ENCODE results near the gene LAMB4. TPM values are rescaled to one million over a fixed set of nuclear protein-coding genes. Genes with fewer than 3 reads are reported as not detected.

Gene LAMB4
- total and polyA plus RNA-seq, 12 donors = 0.15 to 0.69 (median 0.25) TPM; not detected in 3

DNA sequence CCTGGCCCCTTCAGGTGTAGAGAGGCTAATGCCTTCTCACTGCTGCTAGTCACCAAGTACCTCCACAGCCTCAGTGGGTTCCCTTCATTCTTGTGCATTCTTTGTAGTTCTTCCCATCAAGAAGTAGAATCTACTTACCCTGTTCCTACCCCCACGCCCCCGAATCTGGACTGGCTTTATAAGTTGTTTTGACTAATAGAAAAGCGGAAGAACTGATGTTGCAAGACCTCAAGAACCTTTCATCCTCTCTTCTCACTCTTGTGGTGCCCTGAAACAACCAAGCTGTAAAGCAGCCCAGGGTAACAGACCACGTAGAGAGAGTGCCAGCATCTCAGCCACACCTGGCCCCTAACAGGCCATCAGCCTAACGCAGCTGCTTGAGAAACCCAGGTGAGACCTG, 104.0 kb downstream of the LAMB4 start:
- Histone ChIP-seq H3K4me1 (peaks cover 0 to 4% (median 0%) of the 10 kb centered on the region in 9 donors), H3K9me3 (no peaks in the 10 kb centered on the region), H3K36me3 (no peaks in the 10 kb centered on the region), H3K4me3 (no peak overlapping the region), H3K27ac (no peak overlapping the region), H3K27me3 (no peaks in the 10 kb centered on the region)
- 94% methylated on average over 5 of the region's 5 CpGs for WGBS, 2 donors
- intact Hi-C loops (cut with DNase I) = no loop called here
- DNase-seq = no peak
- TF ChIP-seq, protein P1, sequence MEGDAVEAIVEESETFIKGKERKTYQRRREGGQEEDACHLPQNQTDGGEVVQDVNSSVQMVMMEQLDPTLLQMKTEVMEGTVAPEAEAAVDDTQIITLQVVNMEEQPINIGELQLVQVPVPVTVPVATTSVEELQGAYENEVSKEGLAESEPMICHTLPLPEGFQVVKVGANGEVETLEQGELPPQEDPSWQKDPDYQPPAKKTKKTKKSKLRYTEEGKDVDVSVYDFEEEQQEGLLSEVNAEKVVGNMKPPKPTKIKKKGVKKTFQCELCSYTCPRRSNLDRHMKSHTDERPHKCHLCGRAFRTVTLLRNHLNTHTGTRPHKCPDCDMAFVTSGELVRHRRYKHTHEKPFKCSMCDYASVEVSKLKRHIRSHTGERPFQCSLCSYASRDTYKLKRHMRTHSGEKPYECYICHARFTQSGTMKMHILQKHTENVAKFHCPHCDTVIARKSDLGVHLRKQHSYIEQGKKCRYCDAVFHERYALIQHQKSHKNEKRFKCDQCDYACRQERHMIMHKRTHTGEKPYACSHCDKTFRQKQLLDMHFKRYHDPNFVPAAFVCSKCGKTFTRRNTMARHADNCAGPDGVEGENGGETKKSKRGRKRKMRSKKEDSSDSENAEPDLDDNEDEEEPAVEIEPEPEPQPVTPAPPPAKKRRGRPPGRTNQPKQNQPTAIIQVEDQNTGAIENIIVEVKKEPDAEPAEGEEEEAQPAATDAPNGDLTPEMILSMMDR (IDR thresholded peaks at IDR 0.05) = no peak
- no peak for ATAC-seq

DNA sequence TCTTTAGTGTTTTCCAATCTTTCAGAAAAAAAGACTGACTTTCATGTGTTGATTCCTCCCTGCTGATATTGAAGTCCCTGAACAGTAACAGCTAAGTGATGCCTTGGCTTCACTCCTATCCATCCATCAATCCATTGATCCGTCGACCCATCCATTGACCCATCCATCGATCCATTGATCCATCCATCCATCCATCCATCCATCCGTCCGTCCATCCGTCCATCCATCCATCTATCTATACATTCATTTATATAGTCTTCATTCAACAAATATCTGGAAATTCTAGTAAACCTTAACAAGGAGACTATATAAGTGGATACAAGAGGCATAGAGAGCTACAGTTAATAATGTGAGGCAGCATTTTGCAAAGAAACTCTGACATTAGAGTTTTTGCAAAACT, 105.6 kb downstream of the LAMB4 start:
- Histone ChIP-seq H3K27me3 (no peaks in the 10 kb centered on the region), H3K4me3 (no peak overlapping the region), H3K4me1 (peaks cover 0 to 4% (median 0%) of the 10 kb centered on the region in 9 donors), H3K27ac (no peak overlapping the region), H3K36me3 (no peaks in the 10 kb centered on the region), H3K9me3 (no peaks in the 10 kb centered on the region)
- no peak for DNase-seq
- intact Hi-C loops (cut with DNase I) = no loop called here
- TF ChIP-seq, protein P1 (IDR thresholded peaks at IDR 0.05) = no peak
- WGBS, 2 donors = 93% methylated on average over 6 of the region's 6 CpGs
- ATAC-seq = no peak

- intact Hi-C loops (cut with DNase I) = no loop called here
- ATAC-seq (peak in 1 of 8 donors; percentile 30), DNase-seq (no peak)
- Histone ChIP-seq H3K36me3 (no peaks in the 10 kb centered on the region), H3K27ac (no peak overlapping the region), H3K4me3 (no peak overlapping the region), H3K4me1 (peaks cover 0 to 11% (median 4%) of the 10 kb centered on the region in 9 donors), H3K27me3 (no peaks in the 10 kb centered on the region), H3K9me3 (no peaks in the 10 kb centered on the region)
- TF ChIP-seq, protein P1 (IDR thresholded peaks at IDR 0.05) = no peak
- 75 to 79% methylated on average over 2 of the region's 2 CpGs for WGBS, 2 donors
Measured at GRCh38 chr7:108020585-108020984, 109.6 kb downstream of the LAMB4 start.

DNA sequence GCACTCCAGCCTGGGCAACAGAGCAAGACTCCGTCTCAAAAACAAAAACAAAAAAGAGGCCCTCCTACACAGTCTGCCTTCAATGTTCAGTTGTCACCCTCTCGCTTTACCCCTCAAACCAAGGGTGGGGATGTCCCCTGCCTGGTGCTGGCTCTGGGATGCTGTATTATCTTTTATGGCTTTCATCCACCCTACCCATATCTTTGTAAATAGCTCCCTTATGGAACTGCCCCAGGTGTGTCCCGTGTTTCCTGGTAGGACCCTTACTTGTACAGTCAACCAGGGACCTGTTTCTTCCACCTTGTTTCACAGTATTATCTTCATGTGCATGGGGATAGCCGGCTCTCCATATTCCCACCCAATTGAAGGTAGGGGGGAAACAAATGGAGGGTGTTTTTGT, 111.5 kb downstream of the LAMB4 start:
- intact Hi-C loops (cut with DNase I) = loop anchor here in 5 of 10 donors (5.0 to 10.0 kb wide), 3 partner anchors 124 to 126 kb away; partner anchors contain the start of gene DLD (in 3 of the 5)
- 97 to 99% methylated on average over 4 of the region's 4 CpGs for WGBS, 2 donors
- H3K27ac ChIP-seq = no peak overlapping the region
- H3K4me1 ChIP-seq = peaks cover 0 to 11% (median 4%) of the 10 kb centered on the region in 9 donors
- no peaks in the 10 kb centered on the region for H3K27me3 ChIP-seq
- no peak overlapping the region for H3K4me3 ChIP-seq
- H3K9me3 ChIP-seq = no peaks in the 10 kb centered on the region
- DNase-seq (no peak), ATAC-seq (no peak)
- no peaks in the 10 kb centered on the region for H3K36me3 ChIP-seq
- TF ChIP-seq, protein P1 (IDR thresholded peaks at IDR 0.05) = no peak
